Astrocyte (in vitro differentiated cells and primary cell): ENCODE data around the gene NPC2. TPM values are rescaled to one million over a fixed set of nuclear protein-coding genes. Genes with fewer than 3 reads are reported as not detected.

Experiments used
- DNase-seq: peaks from one replicate; pipeline ENCODE4 v3.0.0-alpha.2; 2010; ENCODE audit warnings: low read depth
- FAIRE-seq: peaks from 2 replicates; lab custom pipeline; 2011; peaks lifted over from hg19 to GRCh38; lab: Jason Lieb, UNC
- H2AFZ ChIP-seq: 2 replicates; pipeline ENCODE4 v1.6.0; 2012; ENCODE audit warnings: low read depth, low read length, inconsistent platforms
- H3K27ac ChIP-seq: 2 replicates; pipeline ENCODE4 v1.5.1; 2011; ENCODE audit warnings: low read depth, low read length, inconsistent platforms
- H3K27me3 ChIP-seq: 2 replicates; pipeline ENCODE4 v1.6.0; 2011; ENCODE audit warnings: low read length, inconsistent platforms; ENCODE audit not compliant: insufficient read depth
- H3K36me3 ChIP-seq: 2 replicates; pipeline ENCODE4 v1.5.1; 2011; ENCODE audit warnings: low read length, inconsistent platforms; ENCODE audit not compliant: insufficient read depth
- H3K4me1 ChIP-seq: 2 replicates; pipeline ENCODE4 v1.5.1; 2011; ENCODE audit warnings: low read length, inconsistent platforms; ENCODE audit not compliant: insufficient read depth
- H3K4me2 ChIP-seq: 2 replicates; pipeline ENCODE4 v1.6.0; 2012; ENCODE audit warnings: low read length, inconsistent platforms
- H3K4me3 ChIP-seq: 2 replicates; pipeline ENCODE4 v1.5.1; 2011; ENCODE audit warnings: low read depth, mild to moderate bottlenecking, low read length, inconsistent platforms; ENCODE audit not compliant: insufficient read depth
- H3K79me2 ChIP-seq: 2 replicates; pipeline ENCODE4 v1.6.0; 2012; ENCODE audit warnings: mild to moderate bottlenecking, low read length, inconsistent platforms; ENCODE audit not compliant: insufficient read depth
- H3K9ac ChIP-seq: 2 replicates; pipeline ENCODE4 v1.6.0; 2012; ENCODE audit warnings: mild to moderate bottlenecking, low read length, inconsistent platforms
- H3K9me3 ChIP-seq: 2 replicates; pipeline ENCODE4 v1.5.1; 2012; ENCODE audit warnings: low read depth, mild to moderate bottlenecking, low read length, inconsistent platforms; ENCODE audit not compliant: insufficient read depth
- H4K20me1 ChIP-seq: 2 replicates; pipeline ENCODE4 v1.6.0; 2012; ENCODE audit warnings: low read length, inconsistent platforms; ENCODE audit not compliant: insufficient read depth
- H3K27ac Mint-ChIP-seq: one replicate; pipeline ENCODE4 v1.8.0; 2021; ENCODE audit warnings: mild to moderate bottlenecking, mixed read lengths; ENCODE audit not compliant: unreplicated experiment
- H3K27me3 Mint-ChIP-seq: one replicate; pipeline ENCODE4 v1.8.0; 2021; ENCODE audit warnings: low read depth, mixed read lengths; ENCODE audit not compliant: unreplicated experiment
- H3K36me3 Mint-ChIP-seq: one replicate; pipeline ENCODE4 v1.8.0; 2021; ENCODE audit warnings: low read depth, mixed read lengths; ENCODE audit not compliant: unreplicated experiment
- H3K4me1 Mint-ChIP-seq: one replicate; pipeline ENCODE4 v1.8.0; 2021; ENCODE audit warnings: low read depth, mixed read lengths; ENCODE audit not compliant: unreplicated experiment
- H3K4me3 Mint-ChIP-seq: one replicate; pipeline ENCODE4 v1.8.0; 2021; ENCODE audit warnings: mild to moderate bottlenecking, moderate library complexity, mixed read lengths; ENCODE audit not compliant: unreplicated experiment
- H3K9me3 Mint-ChIP-seq: one replicate; pipeline ENCODE4 v1.8.0; 2021; ENCODE audit warnings: mild to moderate bottlenecking, mixed read lengths; ENCODE audit not compliant: unreplicated experiment
- CTCF ChIP-seq: IDR thresholded peaks from 2 replicates; pipeline ENCODE4 v1.5.1; 2011; ENCODE audit warnings: low read depth, mild to moderate bottlenecking, inconsistent platforms, low read length, moderate library complexity; ENCODE audit not compliant: insufficient read depth
- EZH2 ChIP-seq: IDR thresholded peaks from 2 replicates; pipeline ENCODE4 v1.6.1; 2012; ENCODE audit warnings: mild to moderate bottlenecking, low read length, inconsistent platforms; ENCODE audit not compliant: insufficient read depth
- total RNA-seq: library from RNA; stranded (reverse); gene quantifications from 2 replicates; pipeline ENCODE4 v1.2.1, GENCODE V29; 2021

NPC2 gene
- total RNA-seq, 1 donor from 2014 or later, result 178 TPM

GRCh38 chr14:74459289-74459946, 33.7 kb downstream of the NPC2 start:
- TF ChIP-seq EZH2 (no peak), CTCF (peak; percentile 70)
- no peak overlapping the region for H3K27ac ChIP-seq
- H3K4me2 ChIP-seq, result no peak overlapping the region
- peaks cover 2% of the 10 kb centered on the region for H3K4me1 Mint-ChIP-seq
- H2AFZ ChIP-seq, result no peak overlapping the region
- peaks cover 2% of the 10 kb centered on the region for H3K36me3 Mint-ChIP-seq
- H3K27me3 ChIP-seq, result peaks cover 8% of the 10 kb centered on the region
- DNase-seq, result peak; percentile 23
- H3K4me3 Mint-ChIP-seq, result no peak overlapping the region
- H3K9me3 Mint-ChIP-seq, result peaks cover 4% of the 10 kb centered on the region
- H3K4me1 ChIP-seq, result no peaks in the 10 kb centered on the region
- H4K20me1 ChIP-seq, result no peaks in the 10 kb centered on the region
- H3K9me3 ChIP-seq, result no peaks in the 10 kb centered on the region
- H3K4me3 ChIP-seq, result no peak overlapping the region
- peaks cover 26% of the 10 kb centered on the region for H3K27me3 Mint-ChIP-seq
- H3K27ac Mint-ChIP-seq, result no peak overlapping the region
- H3K79me2 ChIP-seq, result no peaks in the 10 kb centered on the region
- no peak overlapping the region for H3K9ac ChIP-seq
- FAIRE-seq, result no peak
- H3K36me3 ChIP-seq, result no peaks in the 10 kb centered on the region

GRCh38 chr14:74457565-74457895, 35.6 kb downstream of the NPC2 start:
- H3K36me3 Mint-ChIP-seq, result peaks cover 2% of the 10 kb centered on the region
- TF ChIP-seq CTCF (no peak), EZH2 (no peak)

More at GRCh38 chr14:74457565-74457895, 35.6 kb downstream of the NPC2 start:
- Mint-ChIP-seq H3K4me3 (no peak overlapping the region), H3K4me1 (peaks cover 2% of the 10 kb centered on the region), H3K9me3 (peaks cover 9% of the 10 kb centered on the region), H3K27me3 (peaks cover 12% of the 10 kb centered on the region), H3K27ac (no peak overlapping the region)
- FAIRE-seq (no peak), DNase-seq (no peak)
- Histone ChIP-seq H3K36me3 (no peaks in the 10 kb centered on the region), H3K9ac (no peak overlapping the region), H3K4me3 (no peak overlapping the region), H2AFZ (no peak overlapping the region), H3K27ac (no peak overlapping the region), H3K4me2 (no peak overlapping the region), H3K9me3 (no peaks in the 10 kb centered on the region), H3K79me2 (no peaks in the 10 kb centered on the region), H3K27me3 (no peaks in the 10 kb centered on the region), H4K20me1 (no peaks in the 10 kb centered on the region), H3K4me1 (no peaks in the 10 kb centered on the region)
